ENCODE results near the gene C16orf78. TPM values are rescaled to one million over a fixed set of nuclear protein-coding genes. Genes with fewer than 3 reads are reported as not detected.

Gene C16orf78, protein sequence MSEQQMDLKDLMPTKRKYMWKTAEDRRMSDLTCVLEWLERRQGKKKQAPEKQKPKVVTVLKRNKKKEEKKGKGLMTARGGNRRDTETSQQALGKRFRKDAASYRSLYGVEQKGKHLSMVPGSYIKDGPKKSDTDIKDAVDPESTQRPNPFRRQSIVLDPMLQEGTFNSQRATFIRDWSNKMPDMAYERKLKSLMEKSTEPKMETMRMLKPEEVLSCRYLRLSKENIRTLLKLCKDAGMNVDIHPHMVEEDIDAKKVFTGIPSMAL
- not detected for total RNA-seq

- DNase-seq, result no peak
- Mint-ChIP-seq H3K4me3 (no peak within 1 kb of the TSS), H3K27me3 (peaks cover 8% of the 10 kb centered on the region), H3K36me3 (no peaks in the 10 kb centered on the region), H3K9me3 (no peaks in the 10 kb centered on the region), H3K27ac (no peak within 1 kb of the TSS), H3K4me1 (no peaks in the 10 kb centered on the region)
Measured at GRCh38 chr16:49373504-49373903, at the start of gene C16orf78. C16orf78 (plus strand) TSS chr16:49373804; CDS start chr16:49373940, 136 bp downstream.

DNA sequence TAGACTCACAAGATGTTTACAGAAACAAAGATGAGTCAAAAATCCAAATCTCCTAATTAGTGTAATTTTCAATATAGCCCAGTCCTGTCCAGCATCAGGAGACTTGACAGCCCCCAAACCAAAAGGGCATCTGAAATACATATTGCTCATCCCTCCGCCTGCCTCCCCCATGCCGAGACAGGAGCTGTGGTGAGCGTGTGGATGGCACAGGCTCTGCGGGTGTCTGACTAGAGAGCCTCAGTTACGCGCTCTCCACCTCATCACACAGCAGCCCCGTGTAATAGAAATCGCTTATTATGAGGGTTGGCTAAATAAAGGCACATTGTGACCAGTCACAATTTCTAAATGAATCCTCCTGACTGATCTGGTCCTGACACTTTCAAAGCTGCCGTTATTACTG, 48.9 kb upstream of the C16orf78 start:
- H3K4me3 Mint-ChIP-seq, result no peak overlapping the region
- no peaks in the 10 kb centered on the region for H3K4me1 Mint-ChIP-seq
- H3K36me3 Mint-ChIP-seq, result no peaks in the 10 kb centered on the region
- H3K27me3 Mint-ChIP-seq, result peaks cover 22% of the 10 kb centered on the region
- H3K9me3 Mint-ChIP-seq, result peaks cover 5% of the 10 kb centered on the region
- DNase-seq, result no peak
- no peak overlapping the region for H3K27ac Mint-ChIP-seq

GRCh38 chr16:49327466-49327865, 46.1 kb upstream of the C16orf78 start:
- no peak for DNase-seq
- Mint-ChIP-seq H3K36me3 (no peaks in the 10 kb centered on the region), H3K4me3 (no peak overlapping the region), H3K27me3 (peaks cover 17% of the 10 kb centered on the region), H3K27ac (no peak overlapping the region), H3K4me1 (no peaks in the 10 kb centered on the region), H3K9me3 (no peaks in the 10 kb centered on the region)

GRCh38 chr16:49328325-49328724, 45.3 kb upstream of the C16orf78 start:
- H3K4me3 Mint-ChIP-seq, result no peak overlapping the region
- peaks cover 17% of the 10 kb centered on the region for H3K27me3 Mint-ChIP-seq
- H3K4me1 Mint-ChIP-seq, result no peaks in the 10 kb centered on the region
- DNase-seq, result no peak
- no peaks in the 10 kb centered on the region for H3K9me3 Mint-ChIP-seq
- H3K36me3 Mint-ChIP-seq, result no peaks in the 10 kb centered on the region
- H3K27ac Mint-ChIP-seq, result no peak overlapping the region

DNA sequence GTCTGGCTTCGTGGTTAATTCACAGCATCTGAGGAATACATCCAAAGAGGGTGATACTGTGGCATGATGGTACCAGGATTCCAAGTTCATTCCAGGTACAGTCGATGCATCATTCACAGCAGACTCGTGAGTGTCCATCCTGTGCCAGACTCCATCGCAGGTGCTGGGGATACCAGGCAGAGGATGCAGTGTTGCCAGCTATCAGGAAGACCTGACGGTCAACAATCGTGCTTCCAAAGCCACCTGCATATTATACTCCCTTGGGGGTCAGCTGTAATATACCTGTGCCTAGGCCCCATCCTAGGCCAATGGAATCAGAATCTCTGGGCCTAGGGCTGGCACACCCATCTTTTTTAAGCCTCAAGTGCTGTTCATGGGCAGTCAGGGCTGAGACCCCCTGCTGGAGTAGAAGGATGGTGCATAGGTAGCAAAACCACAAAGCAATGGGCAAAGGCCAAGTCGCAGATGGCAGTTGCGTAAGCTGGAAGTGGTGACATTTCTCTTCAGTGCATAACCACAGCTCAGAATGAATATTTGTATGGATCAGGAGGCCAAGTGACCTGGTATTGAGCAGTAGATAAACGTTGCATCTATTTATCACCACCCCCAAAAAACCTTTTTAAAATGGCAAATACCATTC, 42.9 kb upstream of the C16orf78 start:
- no peak for DNase-seq
- no peaks in the 10 kb centered on the region for H3K9me3 Mint-ChIP-seq
- no peak overlapping the region for H3K27ac Mint-ChIP-seq
- no peaks in the 10 kb centered on the region for H3K4me1 Mint-ChIP-seq
- no peaks in the 10 kb centered on the region for H3K36me3 Mint-ChIP-seq
- peaks cover 4% of the 10 kb centered on the region for H3K27me3 Mint-ChIP-seq
- H3K4me3 Mint-ChIP-seq, result no peak overlapping the region

DNA sequence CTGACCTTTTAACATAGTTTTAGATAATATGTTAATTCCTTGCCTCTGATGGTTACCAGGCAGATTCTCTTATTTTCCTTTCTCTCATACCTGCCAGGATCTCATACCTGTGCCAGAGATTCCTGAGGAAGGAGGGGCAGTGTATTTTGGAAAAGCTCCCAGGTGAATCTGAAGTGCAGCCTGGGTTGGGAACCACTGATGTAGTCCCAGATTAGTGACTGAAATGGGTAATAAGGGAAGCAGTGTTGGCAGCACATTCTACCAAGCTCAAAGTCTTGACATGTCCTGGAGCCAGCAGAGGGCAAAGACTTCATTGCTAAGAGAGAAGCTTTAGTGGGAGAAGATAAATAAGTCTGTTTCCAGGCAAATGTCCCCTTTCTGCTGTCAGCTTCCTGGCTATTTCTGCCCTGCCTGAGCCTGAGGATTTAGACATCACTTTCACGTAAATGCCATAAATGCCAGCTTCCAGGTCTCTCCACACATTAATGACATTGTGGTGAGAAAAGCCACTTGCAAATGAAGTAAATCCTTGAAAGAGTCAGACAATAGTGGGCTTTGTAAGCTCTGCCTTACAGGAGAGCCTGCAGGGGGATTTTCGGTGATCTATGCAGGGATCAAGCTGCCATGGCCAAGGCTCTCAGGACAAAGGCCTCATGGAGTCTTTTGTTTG, 40.9 kb upstream of the C16orf78 start:
- H3K4me1 Mint-ChIP-seq, result no peaks in the 10 kb centered on the region
- H3K4me3 Mint-ChIP-seq, result no peak overlapping the region
- no peaks in the 10 kb centered on the region for H3K27me3 Mint-ChIP-seq
- H3K36me3 Mint-ChIP-seq, result no peaks in the 10 kb centered on the region
- H3K27ac Mint-ChIP-seq, result no peak overlapping the region
- no peak for DNase-seq
- H3K9me3 Mint-ChIP-seq, result no peaks in the 10 kb centered on the region

GRCh38 chr16:49333259-49333597, 40.4 kb upstream of the C16orf78 start:
- H3K27me3 Mint-ChIP-seq, result peaks cover under 1% of the 10 kb centered on the region
- DNase-seq, result no peak
- H3K4me1 Mint-ChIP-seq, result no peaks in the 10 kb centered on the region
- no peak overlapping the region for H3K4me3 Mint-ChIP-seq
- H3K9me3 Mint-ChIP-seq, result no peaks in the 10 kb centered on the region
- no peaks in the 10 kb centered on the region for H3K36me3 Mint-ChIP-seq
- H3K27ac Mint-ChIP-seq, result no peak overlapping the region

GRCh38 chr16:49335828-49336227, 37.8 kb upstream of the C16orf78 start:
- Mint-ChIP-seq H3K9me3 (no peaks in the 10 kb centered on the region), H3K27me3 (peaks cover 24% of the 10 kb centered on the region), H3K4me3 (no peak overlapping the region), H3K36me3 (no peaks in the 10 kb centered on the region), H3K27ac (no peak overlapping the region), H3K4me1 (no peaks in the 10 kb centered on the region)
- DNase-seq, result no peak

- Mint-ChIP-seq H3K27ac (no peak overlapping the region), H3K36me3 (no peaks in the 10 kb centered on the region), H3K4me1 (no peaks in the 10 kb centered on the region), H3K27me3 (peaks cover 27% of the 10 kb centered on the region), H3K4me3 (no peak overlapping the region), H3K9me3 (no peaks in the 10 kb centered on the region)
- DNase-seq, result no peak
Measured at GRCh38 chr16:49336581-49336980, 37.0 kb upstream of the C16orf78 start.

- no peak overlapping the region for H3K4me3 Mint-ChIP-seq
- peaks cover 28% of the 10 kb centered on the region for H3K27me3 Mint-ChIP-seq
- H3K36me3 Mint-ChIP-seq, result no peaks in the 10 kb centered on the region
- no peak overlapping the region for H3K27ac Mint-ChIP-seq
- H3K9me3 Mint-ChIP-seq, result no peaks in the 10 kb centered on the region
- no peak for DNase-seq
- H3K4me1 Mint-ChIP-seq, result no peaks in the 10 kb centered on the region
Measured at GRCh38 chr16:49337814-49338350, 35.7 kb upstream of the C16orf78 start.

- H3K27me3 Mint-ChIP-seq, result peaks cover 28% of the 10 kb centered on the region
- H3K9me3 Mint-ChIP-seq, result no peaks in the 10 kb centered on the region
- H3K4me3 Mint-ChIP-seq, result no peak overlapping the region
- no peak overlapping the region for H3K27ac Mint-ChIP-seq
- DNase-seq, result no peak
- H3K4me1 Mint-ChIP-seq, result no peaks in the 10 kb centered on the region
- no peaks in the 10 kb centered on the region for H3K36me3 Mint-ChIP-seq
Measured at GRCh38 chr16:49338611-49339265, 34.9 kb upstream of the C16orf78 start.

GRCh38 chr16:49340466-49340865, 33.1 kb upstream of the C16orf78 start:
- Mint-ChIP-seq H3K36me3 (no peaks in the 10 kb centered on the region), H3K9me3 (no peaks in the 10 kb centered on the region), H3K4me3 (no peak overlapping the region), H3K27me3 (peaks cover 28% of the 10 kb centered on the region), H3K27ac (no peak overlapping the region), H3K4me1 (no peaks in the 10 kb centered on the region)
- no peak for DNase-seq

GRCh38 chr16:49341706-49342105, 31.9 kb upstream of the C16orf78 start:
- H3K27ac Mint-ChIP-seq, result no peak overlapping the region
- H3K4me3 Mint-ChIP-seq, result no peak overlapping the region
- H3K4me1 Mint-ChIP-seq, result no peaks in the 10 kb centered on the region

GRCh38 chr16:49342336-49343265, 31.0 kb upstream of the C16orf78 start:
- no peak overlapping the region for H3K4me3 Mint-ChIP-seq
- no peaks in the 10 kb centered on the region for H3K36me3 Mint-ChIP-seq
- H3K27me3 Mint-ChIP-seq, result peaks cover 28% of the 10 kb centered on the region
- DNase-seq, result no peak
- H3K4me1 Mint-ChIP-seq, result no peaks in the 10 kb centered on the region
- H3K9me3 Mint-ChIP-seq, result no peaks in the 10 kb centered on the region
- no peak overlapping the region for H3K27ac Mint-ChIP-seq

More at GRCh38 chr16:49341706-49342105, 31.9 kb upstream of the C16orf78 start:
- Mint-ChIP-seq H3K9me3 (no peaks in the 10 kb centered on the region), H3K27me3 (peaks cover 28% of the 10 kb centered on the region), H3K36me3 (no peaks in the 10 kb centered on the region)
- DNase-seq, result no peak

All from activated naive CD8-positive, alpha-beta T cell treated with anti-CD3 and anti-CD28 coated beads for 36 hours (primary cell).